HepG2 (cell line): Measurements from ENCODE around the gene CDK10. TPM values are rescaled to one million over a fixed set of nuclear protein-coding genes. Genes with fewer than 3 reads are reported as not detected.

ENCODE experiments used
- ARID3A ChIP-seq: IDR thresholded peaks from 2 replicates; pipeline ENCODE4 v1.6.1; 2012; ENCODE audit warnings: low read depth, low read length, improper control_type of control experiment
- ATF3 ChIP-seq: sonication (generic); formaldehyde crosslinking; IDR thresholded peaks from 2 replicates; pipeline ENCODE4 v1.4.0; 2020; ENCODE audit warnings: missing genetic modification reagents
- CREBL2 ChIP-seq: sonication (generic); formaldehyde crosslinking; IDR thresholded peaks from 2 replicates; pipeline ENCODE4 v1.8.1; 2023; ENCODE audit warnings: missing genetic modification reagents, mild to moderate bottlenecking, borderline replicate concordance
- E2F2 ChIP-seq: sonication (generic); formaldehyde crosslinking; IDR thresholded peaks from 2 replicates; pipeline ENCODE4 v1.4.0; 2020; ENCODE audit warnings: missing genetic modification reagents, borderline replicate concordance
- ERF ChIP-seq: IDR thresholded peaks from 2 replicates; pipeline ENCODE4 v1.6.1; 2018; ENCODE audit warnings: missing biosample characterization, missing genetic modification reagents
- FUBP1 ChIP-seq: sonication (generic); formaldehyde crosslinking; IDR thresholded peaks from 2 replicates; pipeline ENCODE4 v1.5.1; 2020; ENCODE audit warnings: missing genetic modification reagents, mild to moderate bottlenecking, borderline replicate concordance
- KDM2A ChIP-seq: sonication (generic); formaldehyde crosslinking; IDR thresholded peaks from 2 replicates; pipeline ENCODE4 v1.4.0; 2020; ENCODE audit warnings: low read depth, missing genetic modification reagents, borderline replicate concordance
- NFKB2 ChIP-seq: sonication (generic); formaldehyde crosslinking; IDR thresholded peaks from 2 replicates; pipeline ENCODE4 v1.4.0; 2020; ENCODE audit warnings: missing genetic modification reagents, borderline replicate concordance
- SMAD3 ChIP-seq: sonication (generic); formaldehyde crosslinking; IDR thresholded peaks from 2 replicates; pipeline ENCODE4 v1.4.0; 2020; ENCODE audit warnings: missing genetic modification reagents
- SP2 ChIP-seq: sonication (generic); formaldehyde crosslinking; IDR thresholded peaks from 2 replicates; pipeline ENCODE4 v1.5.1; 2020; ENCODE audit warnings: mild to moderate bottlenecking, missing genetic modification reagents
- THAP8 ChIP-seq: sonication (generic); formaldehyde crosslinking; IDR thresholded peaks from 2 replicates; pipeline ENCODE4 v1.5.1; 2020; ENCODE audit warnings: missing genetic modification reagents, mild to moderate bottlenecking, borderline replicate concordance
- ZBED4 ChIP-seq: sonication (generic); formaldehyde crosslinking; IDR thresholded peaks from 2 replicates; pipeline ENCODE4 v1.4.0; 2020; ENCODE audit warnings: missing genetic modification reagents, borderline replicate concordance
- ZNF276 ChIP-seq: sonication (generic); formaldehyde crosslinking; IDR thresholded peaks from 2 replicates; pipeline ENCODE4 v1.4.0; 2020; ENCODE audit warnings: mild to moderate bottlenecking, low read depth, missing genetic modification reagents
- ZNF30 ChIP-seq: sonication (generic); formaldehyde crosslinking; IDR thresholded peaks from 2 replicates; pipeline ENCODE4 v1.5.0; 2020; ENCODE audit warnings: mild to moderate bottlenecking, missing genetic modification reagents
- ZNF367 ChIP-seq: sonication (generic); formaldehyde crosslinking; IDR thresholded peaks from 2 replicates; pipeline ENCODE4 v1.4.0; 2020; ENCODE audit warnings: missing genetic modification reagents, borderline replicate concordance
- ZNF720 ChIP-seq: sonication (generic); formaldehyde crosslinking; IDR thresholded peaks from 2 replicates; pipeline ENCODE4 v1.4.0; 2020; ENCODE audit warnings: missing genetic modification reagents
- polyA plus RNA-seq, 8 experiments: library from polyadenylated mRNA; depleted of rRNA in 3 of 8; stranded (reverse) in 7 of 8; unstranded in 1 of 8; fragments of >200 nt; fragmentation: Illumina TruSeq in 4 of 8; extraction: Trizol in 4 of 8; gene quantifications; 2 replicates each; pipeline versions ENCODE4 v1.2.1 to v1.2.3, GENCODE V29; 2011 to 2016; ENCODE audit warnings: low read depth in 4 of 8, missing spikeins in 1 of 8, mixed read lengths in 1 of 8; ENCODE audit not compliant: insufficient read depth in 1 of 8
- total RNA-seq, 5 experiments: library from RNA; depleted of rRNA; stranded (reverse); fragments of >200 nt; fragmentation: Illumina TruSeq; extraction: Trizol; gene quantifications; 2 replicates each; pipeline ENCODE4 v1.2.3, GENCODE V29; 2016; ENCODE audit warnings: low read depth in 1 of 5

The CDK10 gene
- total and polyA plus RNA-seq, 2 of the 13 experiments (the other 11 are each of a cell fraction or from before 2014, with no cell fraction given): 2.5 to 3.9 TPM

GRCh38 chr16:89700100-89700648, 13.7 kb downstream of the CDK10 start (continued):
- no peak; the same call in 1 of the 2 replicates for TF ChIP-seq FUBP1 (CRISPR knock-in tag)
- peak; percentile 73; the same call in 1 of the 2 replicates for TF ChIP-seq SMAD3 (CRISPR knock-in tag)
- no peak for TF ChIP-seq THAP8 (CRISPR knock-in tag)
- no peak for TF ChIP-seq CREBL2
- TF ChIP-seq ATF3 (CRISPR knock-in tag): peak; percentile 91
- TF ChIP-seq ZBED4 (CRISPR knock-in tag): peak; percentile 79; the same call in 1 of the 2 replicates
- TF ChIP-seq ZNF276: no peak
- no peak for TF ChIP-seq ZNF720 (CRISPR knock-in tag)
- no peak for TF ChIP-seq ZNF30 (CRISPR knock-in tag)
- peak; percentile 45; the same call in 1 of the 2 replicates for TF ChIP-seq ARID3A
- TF ChIP-seq ERF: peak; percentile 85; the same call in 1 of the 2 replicates
- no peak for TF ChIP-seq NFKB2 (CRISPR knock-in tag)
- TF ChIP-seq E2F2 (CRISPR knock-in tag): no peak
- TF ChIP-seq ZNF367: no peak
- no peak for TF ChIP-seq SP2 (CRISPR knock-in tag)
- peak; percentile 87 for TF ChIP-seq KDM2A (CRISPR knock-in tag)
